ENCODE results near the gene YPEL2. TPM values are rescaled to one million over a fixed set of nuclear protein-coding genes. Genes with fewer than 3 reads are reported as not detected.
A peak's percentile ranks its signal among the peaks of the same experiment; 100 is the strongest.
"Not testable (repeated sequence)": the region's sequence is repeated elsewhere in the genome, so short reads cannot be mapped to it uniquely, and the experiment has no call there.

The YPEL2 gene
- total and polyA plus RNA-seq, 8 donors: 13.8 to 23.6 (median 19.3) TPM

DNA sequence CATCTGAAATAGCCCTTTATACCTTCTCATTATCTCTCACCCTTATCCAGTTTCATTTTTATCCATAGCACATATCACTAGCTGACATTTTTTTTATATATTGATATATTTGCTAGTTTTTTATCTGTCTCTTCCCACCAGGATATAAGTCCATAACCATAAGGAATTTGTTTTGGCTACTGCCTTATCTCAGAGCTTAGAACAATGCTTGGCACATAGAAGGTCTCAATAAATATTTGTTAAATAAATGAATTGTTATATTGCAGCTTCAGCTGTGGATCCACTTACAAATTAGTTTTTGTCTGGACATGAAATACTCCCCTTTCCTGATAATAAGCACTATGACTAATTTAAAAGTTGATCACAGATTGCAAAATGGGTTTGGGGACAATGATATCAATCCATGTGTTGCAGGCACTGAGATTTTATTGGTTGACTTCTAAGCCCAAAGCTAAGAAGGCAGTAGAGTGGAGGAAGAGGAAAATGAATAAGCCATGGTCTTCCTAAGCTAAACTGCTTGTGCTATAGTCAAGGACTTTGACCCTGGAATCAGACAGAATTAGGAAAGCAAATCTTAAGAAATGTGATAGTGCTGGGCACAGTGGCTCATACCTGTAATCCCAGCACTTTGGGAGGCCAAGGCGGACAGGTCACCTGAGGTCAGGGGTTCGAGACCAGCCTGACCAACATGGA lies 31.9 kb upstream of the YPEL2 start:
- DNase-seq: no peak
- H3K27me3 ChIP-seq: no peaks in the 10 kb centered on the region
- H3K27ac ChIP-seq: no peak overlapping the region
- H3K9me3 ChIP-seq: no peaks in the 10 kb centered on the region
- TF ChIP-seq, protein P1, sequence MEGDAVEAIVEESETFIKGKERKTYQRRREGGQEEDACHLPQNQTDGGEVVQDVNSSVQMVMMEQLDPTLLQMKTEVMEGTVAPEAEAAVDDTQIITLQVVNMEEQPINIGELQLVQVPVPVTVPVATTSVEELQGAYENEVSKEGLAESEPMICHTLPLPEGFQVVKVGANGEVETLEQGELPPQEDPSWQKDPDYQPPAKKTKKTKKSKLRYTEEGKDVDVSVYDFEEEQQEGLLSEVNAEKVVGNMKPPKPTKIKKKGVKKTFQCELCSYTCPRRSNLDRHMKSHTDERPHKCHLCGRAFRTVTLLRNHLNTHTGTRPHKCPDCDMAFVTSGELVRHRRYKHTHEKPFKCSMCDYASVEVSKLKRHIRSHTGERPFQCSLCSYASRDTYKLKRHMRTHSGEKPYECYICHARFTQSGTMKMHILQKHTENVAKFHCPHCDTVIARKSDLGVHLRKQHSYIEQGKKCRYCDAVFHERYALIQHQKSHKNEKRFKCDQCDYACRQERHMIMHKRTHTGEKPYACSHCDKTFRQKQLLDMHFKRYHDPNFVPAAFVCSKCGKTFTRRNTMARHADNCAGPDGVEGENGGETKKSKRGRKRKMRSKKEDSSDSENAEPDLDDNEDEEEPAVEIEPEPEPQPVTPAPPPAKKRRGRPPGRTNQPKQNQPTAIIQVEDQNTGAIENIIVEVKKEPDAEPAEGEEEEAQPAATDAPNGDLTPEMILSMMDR (IDR thresholded peaks at IDR 0.05): no peak
- no peaks in the 10 kb centered on the region for H3K4me1 ChIP-seq
- intact Hi-C loops (cut with DNase I): no loop called here
- no peak overlapping the region for H3K4me3 ChIP-seq
- H3K36me3 ChIP-seq: no peaks in the 10 kb centered on the region
- ATAC-seq: no peak

- Histone ChIP-seq H3K4me1 (no peaks in the 10 kb centered on the region), H3K4me3 (no peak overlapping the region), H3K27me3 (no peaks in the 10 kb centered on the region), H3K9me3 (no peaks in the 10 kb centered on the region), H3K36me3 (no peaks in the 10 kb centered on the region), H3K27ac (no peak overlapping the region)
- ATAC-seq (no peak), DNase-seq (no peak)
- TF ChIP-seq, protein P1 (IDR thresholded peaks at IDR 0.05): no peak
- intact Hi-C loops (cut with DNase I): no loop called here
These were observed 30.5 kb upstream of the YPEL2 start for GRCh38 chr17:59300941-59301340.

DNA sequence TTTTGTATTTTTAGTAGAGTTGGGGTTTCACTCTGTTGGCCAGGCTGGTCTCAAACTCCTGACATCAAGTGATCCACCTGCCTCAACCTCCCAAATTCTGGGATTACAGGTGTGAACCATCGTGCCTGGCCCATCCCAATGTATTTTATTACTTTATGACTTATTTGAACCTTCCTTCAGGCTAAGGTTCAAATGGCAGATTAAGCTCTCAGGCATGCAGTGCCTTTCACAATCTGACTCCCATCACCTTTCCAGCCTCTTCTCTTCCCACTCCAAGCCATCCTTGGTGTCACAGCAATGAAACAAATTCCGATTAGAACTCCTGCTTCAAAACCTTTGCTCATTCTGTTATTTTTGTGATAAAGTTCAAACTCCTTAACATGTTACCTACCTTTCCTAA lies 26.6 kb upstream of the YPEL2 start:
- no peaks in the 10 kb centered on the region for H3K4me1 ChIP-seq
- TF ChIP-seq, protein P1 (IDR thresholded peaks at IDR 0.05): no peak
- DNase-seq (no peak), ATAC-seq (no peak)
- no peaks in the 10 kb centered on the region for H3K36me3 ChIP-seq
- H3K27me3 ChIP-seq: no peaks in the 10 kb centered on the region
- no peaks in the 10 kb centered on the region for H3K9me3 ChIP-seq
- H3K27ac ChIP-seq: no peak overlapping the region
- H3K4me3 ChIP-seq: no peak overlapping the region
- intact Hi-C loops (cut with DNase I): no loop called here

- Histone ChIP-seq H3K27ac (no peak overlapping the region), H3K4me1 (peaks cover 0 to 4% of the 10 kb centered on the region in 2 donors), H3K9me3 (no peaks in the 10 kb centered on the region), H3K4me3 (no peak overlapping the region), H3K36me3 (no peaks in the 10 kb centered on the region), H3K27me3 (no peaks in the 10 kb centered on the region)
- ATAC-seq (no peak), DNase-seq (no peak)
- TF ChIP-seq, protein P1 (IDR thresholded peaks at IDR 0.05): no peak
- intact Hi-C loops (cut with DNase I): no loop called here
These were observed 21.1 kb upstream of the YPEL2 start for GRCh38 chr17:59310263-59310920.

- Histone ChIP-seq H3K9me3 (no peaks in the 10 kb centered on the region), H3K4me3 (no peak overlapping the region), H3K36me3 (no peaks in the 10 kb centered on the region), H3K4me1 (peaks cover 0 to 4% of the 10 kb centered on the region in 2 donors), H3K27me3 (no peaks in the 10 kb centered on the region), H3K27ac (no peak overlapping the region)
- intact Hi-C loops (cut with DNase I): no loop called here
- DNase-seq: peak in 1 of 4 donors; percentile 76
- TF ChIP-seq, protein P1 (IDR thresholded peaks at IDR 0.05): peak; percentile 79 to 80
- peak; percentile 99 for ATAC-seq
These were observed 20.4 kb upstream of the YPEL2 start for GRCh38 chr17:59311051-59311468.

DNA sequence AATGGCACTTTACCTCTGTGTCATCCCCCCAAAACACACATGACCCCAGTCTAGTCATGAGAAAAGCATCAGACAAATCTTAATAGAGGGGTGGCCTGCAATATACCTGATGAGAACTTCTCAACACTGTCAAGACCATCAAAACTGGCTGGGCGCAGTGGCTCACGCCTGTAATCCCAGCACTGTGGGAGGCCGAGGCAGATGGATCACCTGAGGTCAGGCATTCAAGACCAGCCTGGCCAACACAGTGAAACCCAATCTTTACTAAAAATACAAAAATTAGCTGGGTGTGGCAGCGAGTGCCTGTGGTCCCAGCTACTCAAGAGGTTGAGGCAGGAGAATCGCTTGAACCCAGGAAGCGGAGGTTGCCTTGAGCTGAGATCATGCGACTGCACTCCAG lies 19.9 kb upstream of the YPEL2 start:
- H3K27me3 ChIP-seq; H3K27ac ChIP-seq; DNase-seq; ATAC-seq; intact Hi-C loops (cut with DNase I); H3K4me3 ChIP-seq; H3K4me1 ChIP-seq; H3K9me3 ChIP-seq; H3K36me3 ChIP-seq: not testable (repeated sequence)

Measured in left lung (tissue), 10 donors.